IPS-15b (cell line): ENCODE measurements around the gene FRS2.

Experiments used
- H3K27me3 ChIP-seq: one replicate; pipeline ENCODE4 v1.6.1; 2013; ENCODE audit warnings: low read length; ENCODE audit not compliant: control insufficient read depth, insufficient read depth
- H3K36me3 ChIP-seq: one replicate; pipeline ENCODE4 v1.6.1; 2013; ENCODE audit warnings: low read length; ENCODE audit not compliant: control insufficient read depth, insufficient read depth
- H3K4me1 ChIP-seq: one replicate; pipeline ENCODE4 v1.6.1; 2013; ENCODE audit warnings: mild to moderate bottlenecking, low read length; ENCODE audit not compliant: control insufficient read depth, insufficient read depth
- H3K4me3 ChIP-seq: one replicate; pipeline ENCODE4 v1.5.1; 2013; ENCODE audit warnings: low read depth, low read length
- H3K9ac ChIP-seq: one replicate; pipeline ENCODE4 v1.6.1; 2013; ENCODE audit warnings: low read depth, mild to moderate bottlenecking, low read length
- H3K9me3 ChIP-seq: one replicate; pipeline ENCODE4 v1.6.1; 2013; ENCODE audit warnings: mild to moderate bottlenecking, low read length; ENCODE audit not compliant: control insufficient read depth, insufficient read depth

Gene FRS2

GRCh38 chr12:69519871-69520270 lies 49.7 kb downstream of the FRS2 start:
- peaks cover 2% of the 10 kb centered on the region for H3K4me1 ChIP-seq
- H3K9me3 ChIP-seq: no peaks in the 10 kb centered on the region
- no peak overlapping the region for H3K9ac ChIP-seq
- H3K27me3 ChIP-seq: no peaks in the 10 kb centered on the region
- no peaks in the 10 kb centered on the region for H3K36me3 ChIP-seq
- no peak overlapping the region for H3K4me3 ChIP-seq

GRCh38 chr12:69523433-69524330 lies 53.5 kb downstream of the FRS2 start:
- no peaks in the 10 kb centered on the region for H3K9me3 ChIP-seq
- H3K4me3 ChIP-seq: no peak overlapping the region
- H3K27me3 ChIP-seq: no peaks in the 10 kb centered on the region
- no peaks in the 10 kb centered on the region for H3K36me3 ChIP-seq
- no peaks in the 10 kb centered on the region for H3K4me1 ChIP-seq
- H3K9ac ChIP-seq: no peak overlapping the region

DNA sequence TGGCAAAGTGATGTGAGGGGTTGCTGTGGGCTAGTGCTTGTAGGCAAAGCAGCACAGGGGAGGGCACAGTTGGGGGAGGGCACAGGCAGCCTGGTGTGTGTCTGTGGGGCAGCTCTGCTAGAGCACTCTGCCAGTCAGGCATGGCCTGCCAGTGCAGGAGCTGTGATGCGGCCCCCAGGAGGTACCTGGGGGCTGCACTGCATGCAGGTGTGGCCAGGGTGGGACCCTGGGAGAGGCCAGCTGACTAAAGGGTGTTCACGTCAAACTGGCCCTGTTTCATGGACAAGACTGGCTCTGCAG lies 54.1 kb downstream of the FRS2 start:
- H3K9me3 ChIP-seq: no peaks in the 10 kb centered on the region
- H3K27me3 ChIP-seq: no peaks in the 10 kb centered on the region
- H3K36me3 ChIP-seq: no peaks in the 10 kb centered on the region
- no peak overlapping the region for H3K4me3 ChIP-seq
- no peak overlapping the region for H3K9ac ChIP-seq
- no peaks in the 10 kb centered on the region for H3K4me1 ChIP-seq

- no peak overlapping the region for H3K9ac ChIP-seq
- H3K27me3 ChIP-seq: no peaks in the 10 kb centered on the region
- H3K4me1 ChIP-seq: no peaks in the 10 kb centered on the region
- no peaks in the 10 kb centered on the region for H3K9me3 ChIP-seq
- H3K36me3 ChIP-seq: no peaks in the 10 kb centered on the region
- no peak overlapping the region for H3K4me3 ChIP-seq
Measured at GRCh38 chr12:69524755-69525469, 54.7 kb downstream of the FRS2 start.

GRCh38 chr12:69527506-69528272 lies 57.5 kb downstream of the FRS2 start:
- Histone ChIP-seq H3K27me3 (no peaks in the 10 kb centered on the region), H3K4me1 (no peaks in the 10 kb centered on the region), H3K9me3 (no peaks in the 10 kb centered on the region), H3K36me3 (no peaks in the 10 kb centered on the region), H3K9ac (no peak overlapping the region), H3K4me3 (no peak overlapping the region)

GRCh38 chr12:69529021-69529420 lies 58.8 kb downstream of the FRS2 start:
- no peaks in the 10 kb centered on the region for H3K9me3 ChIP-seq
- H3K27me3 ChIP-seq: no peaks in the 10 kb centered on the region
- no peak overlapping the region for H3K9ac ChIP-seq
- H3K36me3 ChIP-seq: no peaks in the 10 kb centered on the region
- no peak overlapping the region for H3K4me3 ChIP-seq
- H3K4me1 ChIP-seq: peaks cover 6% of the 10 kb centered on the region

DNA sequence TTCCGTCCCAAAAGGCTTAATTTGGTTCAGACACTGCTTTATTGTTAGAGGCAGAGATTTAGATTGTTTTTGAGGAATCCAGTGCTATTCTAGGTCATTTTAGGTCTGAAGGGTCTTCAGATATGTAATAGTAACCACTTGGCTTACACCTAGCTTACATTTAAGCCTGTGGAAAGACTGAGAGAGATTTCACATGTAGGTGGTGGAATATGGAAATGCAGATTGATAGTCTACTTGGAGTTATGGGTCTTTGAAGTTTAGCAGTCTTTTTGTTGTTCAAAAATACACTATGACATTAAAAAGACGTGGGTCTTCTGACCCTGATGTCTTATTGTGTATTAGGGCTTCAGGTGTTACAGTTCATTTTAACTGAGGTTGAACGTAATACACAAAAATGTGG lies 63.7 kb downstream of the FRS2 start:
- Histone ChIP-seq H3K9me3 (no peaks in the 10 kb centered on the region), H3K27me3 (no peaks in the 10 kb centered on the region), H3K4me1 (peaks cover 16% of the 10 kb centered on the region), H3K4me3 (no peak overlapping the region), H3K9ac (peak overlapping the region; percentile 28), H3K36me3 (no peaks in the 10 kb centered on the region)

GRCh38 chr12:69534389-69534822 lies 64.2 kb downstream of the FRS2 start:
- no peaks in the 10 kb centered on the region for H3K9me3 ChIP-seq
- no peaks in the 10 kb centered on the region for H3K27me3 ChIP-seq
- no peak overlapping the region for H3K4me3 ChIP-seq
- peaks cover 16% of the 10 kb centered on the region for H3K4me1 ChIP-seq
- no peak overlapping the region for H3K9ac ChIP-seq
- H3K36me3 ChIP-seq: no peaks in the 10 kb centered on the region

DNA sequence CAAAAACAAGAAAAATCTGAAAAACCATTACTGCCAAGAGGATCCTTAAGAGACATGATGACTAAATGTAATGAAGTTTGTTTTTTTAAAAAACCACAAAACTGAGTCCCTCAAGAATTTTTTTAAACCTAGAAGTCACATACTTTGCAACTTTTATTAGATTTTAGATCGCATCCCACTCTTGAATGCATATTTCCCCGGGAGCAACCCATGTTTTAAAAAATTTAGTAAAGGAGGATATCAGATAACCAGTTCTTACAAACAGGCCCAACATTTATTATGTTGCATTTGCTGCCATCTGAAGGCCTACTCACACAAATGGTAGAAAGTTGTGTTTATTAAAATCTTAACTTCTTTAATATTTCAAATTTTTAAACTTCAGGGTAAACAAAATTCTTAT lies 70.8 kb downstream of the FRS2 start:
- Histone ChIP-seq H3K27me3 (no peaks in the 10 kb centered on the region), H3K4me1 (no peaks in the 10 kb centered on the region), H3K9ac (no peak overlapping the region), H3K36me3 (no peaks in the 10 kb centered on the region), H3K4me3 (no peak overlapping the region), H3K9me3 (no peaks in the 10 kb centered on the region)

DNA sequence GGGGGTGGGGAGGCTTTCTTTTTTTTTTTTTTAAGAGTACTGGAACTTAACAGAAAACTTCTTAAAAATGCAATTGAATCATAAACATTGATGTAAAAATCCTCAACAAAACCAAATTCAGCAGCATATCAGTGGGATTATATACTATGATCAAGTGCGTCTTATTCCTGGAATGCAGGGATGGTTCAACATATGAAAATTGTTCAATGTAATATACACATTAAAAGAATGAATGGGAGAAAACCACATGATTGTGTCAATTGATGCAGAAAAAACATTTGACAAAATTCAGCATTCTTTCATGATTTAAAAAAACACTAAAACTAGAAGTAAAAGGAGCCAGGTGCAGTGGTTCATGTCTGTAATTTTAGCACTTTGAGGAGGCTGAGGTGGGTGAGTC lies 73.9 kb downstream of the FRS2 start:
- Histone ChIP-seq H3K9me3 (no peaks in the 10 kb centered on the region), H3K27me3 (no peaks in the 10 kb centered on the region), H3K4me3 (no peak overlapping the region), H3K36me3 (no peaks in the 10 kb centered on the region), H3K9ac (no peak overlapping the region), H3K4me1 (no peaks in the 10 kb centered on the region)

GRCh38 chr12:69545081-69545480 lies 74.9 kb downstream of the FRS2 start:
- Histone ChIP-seq H3K4me1 (no peaks in the 10 kb centered on the region), H3K9me3 (no peaks in the 10 kb centered on the region)

More at GRCh38 chr12:69545081-69545480, 74.9 kb downstream of the FRS2 start:
- Histone ChIP-seq H3K4me3 (no peak overlapping the region), H3K9ac (no peak overlapping the region), H3K27me3 (no peaks in the 10 kb centered on the region), H3K36me3 (no peaks in the 10 kb centered on the region)
